ENCODE results near the gene TRMU.
"Not testable (repeated sequence)": the region's sequence is repeated elsewhere in the genome, so short reads cannot be mapped to it uniquely, and the experiment has no call there.

The TRMU gene

GRCh38 chr22:46303347-46303965, 32.1 kb upstream of the TRMU start:
- Histone ChIP-seq H3K27ac (ENCODE audit: low read length) (no peak overlapping the region), H3K4me1 (ENCODE audit: control insufficient read depth, insufficient read depth, low read length) (no peaks in the 10 kb centered on the region), H3K4me3 (ENCODE audit: low read length) (no peak overlapping the region), H3K36me3 (ENCODE audit: control insufficient read depth, insufficient read depth, low read length) (peaks cover 13% of the 10 kb centered on the region), H3K9me3 (ENCODE audit: control insufficient read depth, insufficient read depth, low read length) (no peaks in the 10 kb centered on the region), H3K27me3 (ENCODE audit: control insufficient read depth, insufficient read depth, low read length) (no peaks in the 10 kb centered on the region)
- no peak for DNase-seq (ENCODE audit: low read depth, low spot score)
- no CpG with 5 or more reads among the region's 7 CpGs for WGBS (ENCODE audit: insufficient coverage, insufficient read length)

DNA sequence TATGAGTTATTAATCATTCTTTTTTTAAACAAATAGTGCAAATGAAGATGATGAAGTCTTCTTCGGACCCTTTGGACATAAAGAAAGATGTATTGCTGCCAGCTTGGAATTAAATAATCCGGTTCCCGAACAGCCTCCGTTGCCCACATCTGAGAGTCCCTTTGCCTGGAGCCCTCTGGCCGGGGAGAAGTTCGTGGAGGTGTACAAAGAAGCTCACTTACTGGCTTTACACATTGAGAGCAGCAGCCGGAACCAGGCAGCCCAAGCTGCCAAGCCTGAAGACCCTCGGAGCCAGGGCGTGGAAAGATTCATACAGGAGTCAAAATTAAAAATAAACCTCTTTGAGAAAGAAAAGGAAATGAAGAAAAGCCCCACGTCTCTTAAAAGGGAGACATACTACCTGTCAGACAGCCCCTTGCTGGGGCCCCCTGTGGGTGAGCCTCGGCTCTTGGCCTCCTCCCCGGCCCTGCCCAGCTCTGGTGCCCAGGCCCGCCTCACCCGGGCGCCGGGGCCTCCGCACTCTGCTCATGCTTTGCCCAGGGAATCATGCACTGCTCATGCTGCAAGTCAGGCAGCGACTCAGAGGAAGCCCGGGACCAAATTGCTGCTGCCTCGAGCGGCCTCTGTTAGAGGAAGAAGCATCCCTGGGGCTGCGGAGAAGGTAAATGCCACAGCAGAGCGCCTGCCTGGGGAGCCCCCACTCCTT, 27.1 kb upstream of the TRMU start:
- no CpG with 5 or more reads among the region's 23 CpGs for WGBS (ENCODE audit: insufficient coverage, insufficient read length)
- Histone ChIP-seq H3K27ac (ENCODE audit: low read length) (no peak overlapping the region), H3K36me3 (ENCODE audit: control insufficient read depth, insufficient read depth, low read length) (peaks cover 14% of the 10 kb centered on the region), H3K9me3 (ENCODE audit: control insufficient read depth, insufficient read depth, low read length) (no peaks in the 10 kb centered on the region), H3K4me1 (ENCODE audit: control insufficient read depth, insufficient read depth, low read length) (no peaks in the 10 kb centered on the region), H3K4me3 (ENCODE audit: low read length) (no peak overlapping the region), H3K27me3 (ENCODE audit: control insufficient read depth, insufficient read depth, low read length) (no peaks in the 10 kb centered on the region)
- no peak for DNase-seq (ENCODE audit: low read depth, low spot score)

- H3K27me3 ChIP-seq (ENCODE audit: control insufficient read depth, insufficient read depth, low read length): no peaks in the 10 kb centered on the region
- DNase-seq (ENCODE audit: low read depth, low spot score): no peak
- no CpG with 5 or more reads among the region's 15 CpGs for WGBS (ENCODE audit: insufficient coverage, insufficient read length)
- no peaks in the 10 kb centered on the region for H3K4me1 ChIP-seq (ENCODE audit: control insufficient read depth, insufficient read depth, low read length)
- no peak overlapping the region for H3K27ac ChIP-seq (ENCODE audit: low read length)
- no peak overlapping the region for H3K4me3 ChIP-seq (ENCODE audit: low read length)
- H3K9me3 ChIP-seq (ENCODE audit: control insufficient read depth, insufficient read depth, low read length): no peaks in the 10 kb centered on the region
- H3K36me3 ChIP-seq (ENCODE audit: control insufficient read depth, insufficient read depth, low read length): peaks cover 16% of the 10 kb centered on the region
These were observed 25.9 kb upstream of the TRMU start for GRCh38 chr22:46309526-46310085.

- peaks cover 16% of the 10 kb centered on the region for H3K36me3 ChIP-seq (ENCODE audit: control insufficient read depth, insufficient read depth, low read length)
- WGBS (ENCODE audit: insufficient coverage, insufficient read length): no CpG with 5 or more reads among the region's 8 CpGs
These were observed 23.5 kb upstream of the TRMU start for GRCh38 chr22:46312056-46312455.

DNA sequence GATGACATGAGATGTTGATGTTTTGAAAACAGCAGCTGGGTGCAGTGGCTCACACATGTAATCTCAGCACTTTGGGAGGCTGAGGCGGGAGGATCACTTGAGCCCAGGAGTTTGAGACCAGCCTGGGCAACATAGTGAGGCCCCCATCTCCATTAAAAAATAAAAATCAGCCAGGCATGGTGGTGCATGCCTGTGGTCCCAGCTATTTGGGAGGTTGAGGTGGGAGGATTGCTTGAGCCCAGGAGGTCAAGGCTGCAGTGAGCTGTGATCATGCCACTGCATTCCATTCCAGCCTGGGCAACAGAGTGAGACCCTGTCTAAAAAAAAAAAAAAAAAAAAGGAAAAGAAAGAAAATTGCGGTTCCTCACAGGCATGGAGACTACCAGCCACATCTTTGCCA, 22.7 kb upstream of the TRMU start:
- peaks cover 20% of the 10 kb centered on the region for H3K36me3 ChIP-seq (ENCODE audit: control insufficient read depth, insufficient read depth, low read length)
- DNase-seq (ENCODE audit: low read depth, low spot score); H3K4me3 ChIP-seq (ENCODE audit: low read length); H3K27ac ChIP-seq (ENCODE audit: low read length); H3K4me1 ChIP-seq (ENCODE audit: control insufficient read depth, insufficient read depth, low read length); H3K9me3 ChIP-seq (ENCODE audit: control insufficient read depth, insufficient read depth, low read length); H3K27me3 ChIP-seq (ENCODE audit: control insufficient read depth, insufficient read depth, low read length): not testable (repeated sequence)
- no CpG with 5 or more reads among the region's 2 CpGs for WGBS (ENCODE audit: insufficient coverage, insufficient read length)

More at GRCh38 chr22:46312056-46312455, 23.5 kb upstream of the TRMU start:
- no peak overlapping the region for H3K27ac ChIP-seq (ENCODE audit: low read length)
- H3K9me3 ChIP-seq (ENCODE audit: control insufficient read depth, insufficient read depth, low read length): no peaks in the 10 kb centered on the region
- no peaks in the 10 kb centered on the region for H3K27me3 ChIP-seq (ENCODE audit: control insufficient read depth, insufficient read depth, low read length)
- no peak overlapping the region for H3K4me3 ChIP-seq (ENCODE audit: low read length)
- DNase-seq (ENCODE audit: low read depth, low spot score): no peak
- no peaks in the 10 kb centered on the region for H3K4me1 ChIP-seq (ENCODE audit: control insufficient read depth, insufficient read depth, low read length)

GRCh38 chr22:46315976-46316375, 19.5 kb upstream of the TRMU start:
- Histone ChIP-seq H3K4me1 (ENCODE audit: control insufficient read depth, insufficient read depth, low read length) (no peaks in the 10 kb centered on the region), H3K36me3 (ENCODE audit: control insufficient read depth, insufficient read depth, low read length) (peaks cover 24% of the 10 kb centered on the region), H3K27ac (ENCODE audit: low read length) (no peak overlapping the region), H3K27me3 (ENCODE audit: control insufficient read depth, insufficient read depth, low read length) (no peaks in the 10 kb centered on the region), H3K9me3 (ENCODE audit: control insufficient read depth, insufficient read depth, low read length) (no peaks in the 10 kb centered on the region), H3K4me3 (ENCODE audit: low read length) (no peak overlapping the region)
- WGBS (ENCODE audit: insufficient coverage, insufficient read length): no CpG with 5 or more reads among the region's 12 CpGs
- DNase-seq (ENCODE audit: low read depth, low spot score): no peak

- Histone ChIP-seq H3K27ac (ENCODE audit: low read length) (no peak overlapping the region), H3K4me3 (ENCODE audit: low read length) (no peak overlapping the region), H3K36me3 (ENCODE audit: control insufficient read depth, insufficient read depth, low read length) (peaks cover 24% of the 10 kb centered on the region), H3K9me3 (ENCODE audit: control insufficient read depth, insufficient read depth, low read length) (no peaks in the 10 kb centered on the region), H3K27me3 (ENCODE audit: control insufficient read depth, insufficient read depth, low read length) (no peaks in the 10 kb centered on the region), H3K4me1 (ENCODE audit: control insufficient read depth, insufficient read depth, low read length) (no peaks in the 10 kb centered on the region)
- DNase-seq (ENCODE audit: low read depth, low spot score): no peak
- WGBS (ENCODE audit: insufficient coverage, insufficient read length): no CpG with 5 or more reads among the region's 20 CpGs
These were observed 17.9 kb upstream of the TRMU start for GRCh38 chr22:46317646-46318045.

GRCh38 chr22:46318576-46318975, 16.9 kb upstream of the TRMU start:
- H3K27me3 ChIP-seq (ENCODE audit: control insufficient read depth, insufficient read depth, low read length): no peaks in the 10 kb centered on the region
- peaks cover 29% of the 10 kb centered on the region for H3K36me3 ChIP-seq (ENCODE audit: control insufficient read depth, insufficient read depth, low read length)
- WGBS (ENCODE audit: insufficient coverage, insufficient read length): no CpG with 5 or more reads among the region's 15 CpGs
- H3K9me3 ChIP-seq (ENCODE audit: control insufficient read depth, insufficient read depth, low read length): no peaks in the 10 kb centered on the region
- DNase-seq (ENCODE audit: low read depth, low spot score): no peak
- H3K27ac ChIP-seq (ENCODE audit: low read length): no peak overlapping the region
- no peaks in the 10 kb centered on the region for H3K4me1 ChIP-seq (ENCODE audit: control insufficient read depth, insufficient read depth, low read length)
- no peak overlapping the region for H3K4me3 ChIP-seq (ENCODE audit: low read length)

DNA sequence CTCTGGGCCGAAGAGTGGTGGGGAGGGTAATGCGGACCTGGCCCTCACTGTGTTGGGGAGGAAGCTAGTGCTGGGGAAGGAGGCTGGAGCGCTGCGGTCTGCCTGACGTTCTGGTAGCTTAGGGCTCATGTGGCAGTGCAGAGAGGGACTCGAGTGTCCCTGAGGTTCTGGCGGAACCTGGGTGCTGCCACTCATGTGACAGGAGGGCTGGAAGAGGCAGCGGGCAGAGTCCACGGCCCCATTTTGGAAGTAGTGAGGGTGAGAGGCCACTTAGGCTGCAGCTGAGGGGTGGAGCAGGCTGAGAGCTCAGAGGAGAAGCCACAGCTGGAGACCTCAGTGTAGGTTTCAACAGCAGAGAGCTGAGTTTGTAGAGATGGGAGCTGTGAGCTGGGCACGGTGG, 16.2 kb upstream of the TRMU start:
- no peak for DNase-seq (ENCODE audit: low read depth, low spot score)
- H3K4me1 ChIP-seq (ENCODE audit: control insufficient read depth, insufficient read depth, low read length): no peaks in the 10 kb centered on the region
- H3K4me3 ChIP-seq (ENCODE audit: low read length): no peak overlapping the region
- no CpG with 5 or more reads among the region's 10 CpGs for WGBS (ENCODE audit: insufficient coverage, insufficient read length)
- no peaks in the 10 kb centered on the region for H3K27me3 ChIP-seq (ENCODE audit: control insufficient read depth, insufficient read depth, low read length)
- no peak overlapping the region for H3K27ac ChIP-seq (ENCODE audit: low read length)
- H3K36me3 ChIP-seq (ENCODE audit: control insufficient read depth, insufficient read depth, low read length): peaks cover 30% of the 10 kb centered on the region
- no peaks in the 10 kb centered on the region for H3K9me3 ChIP-seq (ENCODE audit: control insufficient read depth, insufficient read depth, low read length)

- Histone ChIP-seq H3K4me3 (ENCODE audit: low read length) (no peak overlapping the region), H3K9me3 (ENCODE audit: control insufficient read depth, insufficient read depth, low read length) (no peaks in the 10 kb centered on the region), H3K36me3 (ENCODE audit: control insufficient read depth, insufficient read depth, low read length) (peaks cover 30% of the 10 kb centered on the region), H3K4me1 (ENCODE audit: control insufficient read depth, insufficient read depth, low read length) (no peaks in the 10 kb centered on the region), H3K27me3 (ENCODE audit: control insufficient read depth, insufficient read depth, low read length) (no peaks in the 10 kb centered on the region), H3K27ac (ENCODE audit: low read length) (no peak overlapping the region)
- DNase-seq (ENCODE audit: low read depth, low spot score): no peak
- WGBS (ENCODE audit: insufficient coverage, insufficient read length): no CpG with 5 or more reads among the region's 14 CpGs
These were observed 15.3 kb upstream of the TRMU start for GRCh38 chr22:46320166-46320710.

Measured in iPS DF 6.9 (cell line).